Mesendoderm (in vitro differentiated cells): ENCODE measurements around the gene PCBP3.

Source experiments
- DNase-seq: peaks from one replicate; pipeline ENCODE4 v3.0.0; 2013
- H2AK5ac ChIP-seq: 2 replicates; pipeline ENCODE4 v1.6.1; 2013; ENCODE audit warnings: low read length, inconsistent platforms
- H2BK120ac ChIP-seq: 2 replicates; pipeline ENCODE4 v1.6.1; 2013; ENCODE audit warnings: low read depth, mild to moderate bottlenecking, low read length, moderate library complexity, mixed read lengths
- H2BK15ac ChIP-seq: replicated peaks from 2 replicates; pipeline ENCODE4 v1.6.1; 2013; ENCODE audit warnings: low read depth, mild to moderate bottlenecking, moderate library complexity
- H2BK5ac ChIP-seq: 2 replicates; pipeline ENCODE4 v1.6.1; 2013; ENCODE audit warnings: low read length, inconsistent platforms
- H3K18ac ChIP-seq: 2 replicates; pipeline ENCODE4 v1.6.1; 2013; ENCODE audit warnings: mild to moderate bottlenecking, low read length, mixed read lengths
- H3K23ac ChIP-seq: one replicate; pipeline ENCODE4 v1.6.1; 2013; ENCODE audit warnings: low read length
- H3K27ac ChIP-seq: 2 replicates; pipeline ENCODE4 v1.5.1; 2013; ENCODE audit warnings: low read depth, mild to moderate bottlenecking, inconsistent platforms, low read length, moderate library complexity
- H3K27me3 ChIP-seq: 2 replicates; pipeline ENCODE4 v1.6.1; 2013; ENCODE audit warnings: low read length, control low read depth, mild to moderate bottlenecking, inconsistent platforms; ENCODE audit not compliant: insufficient read depth, poor library complexity
- H3K36me3 ChIP-seq: 2 replicates; pipeline ENCODE4 v1.6.1; 2013; ENCODE audit warnings: low read length, inconsistent platforms; ENCODE audit not compliant: control insufficient read depth, insufficient read depth
- H3K4ac ChIP-seq: one replicate; pipeline ENCODE4 v1.6.1; 2013; ENCODE audit warnings: low read depth, mild to moderate bottlenecking, low read length, moderate library complexity
- H3K4me1 ChIP-seq: 2 replicates; pipeline ENCODE4 v1.6.1; 2013; ENCODE audit warnings: low read depth, low read length, inconsistent platforms; ENCODE audit not compliant: control insufficient read depth
- H3K4me2 ChIP-seq: 2 replicates; pipeline ENCODE4 v1.6.1; 2013; ENCODE audit warnings: low read length
- H3K4me3 ChIP-seq: 2 replicates; pipeline ENCODE4 v1.5.1; 2013; ENCODE audit warnings: mild to moderate bottlenecking, low read length
- H3K56ac ChIP-seq: one replicate; pipeline ENCODE4 v1.6.1; 2013; ENCODE audit warnings: low read length
- H3K79me1 ChIP-seq: 2 replicates; pipeline ENCODE4 v1.6.1; 2013; ENCODE audit warnings: low read length, inconsistent platforms
- H3K79me2 ChIP-seq: 2 replicates; pipeline ENCODE4 v1.6.1; 2013; ENCODE audit warnings: mild to moderate bottlenecking, low read length; ENCODE audit not compliant: control insufficient read depth, insufficient read depth
- H3K9ac ChIP-seq: 2 replicates; pipeline ENCODE4 v1.6.1; 2013; ENCODE audit warnings: low read length, inconsistent platforms
- H4K5ac ChIP-seq: one replicate; pipeline ENCODE4 v1.6.1; 2013; ENCODE audit warnings: low read length
- H4K8ac ChIP-seq: one replicate; pipeline ENCODE4 v1.6.1; 2013; ENCODE audit warnings: low read depth, mild to moderate bottlenecking, control low read depth, low read length, moderate library complexity
- WGBS: extraction: QIAGEN DNeasy Blood & Tissue Kit; methylation state at CpG from one replicate; pipeline ENCODE4 v1.1.7; 2013; ENCODE audit warnings: low lambda C conversion rate, missing lambda C conversion rate; ENCODE audit not compliant: insufficient coverage; ENCODE audit errors: extremely low coverage; 5-methylcytosine and 5-hydroxymethylcytosine counted together

PCBP3 gene

GRCh38 chr21:45756029-45756428 is 112.5 kb downstream of the PCBP3 start:
- Histone ChIP-seq H2AK5ac (no peak overlapping the region), H4K8ac (no peak overlapping the region), H2BK5ac (no peak overlapping the region), H2BK15ac (no peak overlapping the region), H3K79me2 (no peaks in the 10 kb centered on the region), H3K27me3 (no peaks in the 10 kb centered on the region), H4K5ac (no peak overlapping the region), H3K4me1 (no peaks in the 10 kb centered on the region), H3K4me3 (no peak overlapping the region), H3K23ac (no peak overlapping the region), H3K9ac (no peak overlapping the region), H3K18ac (no peak overlapping the region), H3K4ac (no peak overlapping the region), H3K4me2 (no peak overlapping the region), H3K79me1 (no peaks in the 10 kb centered on the region), H3K27ac (no peak overlapping the region), H2BK120ac (no peak overlapping the region), H3K36me3 (no peaks in the 10 kb centered on the region), H3K56ac (no peak overlapping the region)
- WGBS = no CpG with 5 or more reads among the region's 1 CpG
- no peak for DNase-seq

- Histone ChIP-seq H3K27ac (no peak overlapping the region), H2BK5ac (no peak overlapping the region), H3K4me3 (no peak overlapping the region), H3K36me3 (no peaks in the 10 kb centered on the region), H3K4ac (no peak overlapping the region), H4K5ac (no peak overlapping the region), H3K9ac (no peak overlapping the region), H2BK15ac (no peak overlapping the region), H3K4me1 (no peaks in the 10 kb centered on the region), H2BK120ac (no peak overlapping the region), H4K8ac (no peak overlapping the region), H3K4me2 (no peak overlapping the region), H3K18ac (no peak overlapping the region), H3K79me1 (no peaks in the 10 kb centered on the region), H3K56ac (no peak overlapping the region), H3K27me3 (no peaks in the 10 kb centered on the region), H3K23ac (no peak overlapping the region), H2AK5ac (no peak overlapping the region), H3K79me2 (no peaks in the 10 kb centered on the region)
- WGBS = no CpG with 5 or more reads among the region's 2 CpGs
- no peak for DNase-seq
Measured at GRCh38 chr21:45756669-45757068, 113.1 kb downstream of the PCBP3 start.

GRCh38 chr21:45761704-45762103 is 118.2 kb downstream of the PCBP3 start:
- Histone ChIP-seq H2AK5ac (no peak overlapping the region), H3K79me1 (no peaks in the 10 kb centered on the region), H3K18ac (no peak overlapping the region), H3K23ac (no peak overlapping the region), H2BK5ac (no peak overlapping the region), H3K9ac (no peak overlapping the region), H3K79me2 (no peaks in the 10 kb centered on the region), H3K4me1 (no peaks in the 10 kb centered on the region), H3K4me2 (no peak overlapping the region), H2BK120ac (no peak overlapping the region), H3K36me3 (no peaks in the 10 kb centered on the region), H3K27me3 (no peaks in the 10 kb centered on the region), H3K4me3 (no peak overlapping the region), H4K5ac (no peak overlapping the region), H4K8ac (no peak overlapping the region), H3K56ac (no peak overlapping the region), H2BK15ac (no peak overlapping the region), H3K4ac (no peak overlapping the region), H3K27ac (no peak overlapping the region)
- DNase-seq = no peak
- WGBS = no CpG with 5 or more reads among the region's 11 CpGs

- Histone ChIP-seq H3K27ac (no peak overlapping the region), H2AK5ac (no peak overlapping the region), H3K36me3 (no peaks in the 10 kb centered on the region), H3K9ac (no peak overlapping the region), H2BK120ac (no peak overlapping the region), H3K23ac (no peak overlapping the region), H3K79me1 (no peaks in the 10 kb centered on the region), H4K8ac (no peak overlapping the region), H2BK15ac (no peak overlapping the region), H3K4ac (no peak overlapping the region), H3K79me2 (no peaks in the 10 kb centered on the region), H3K18ac (no peak overlapping the region), H3K56ac (no peak overlapping the region), H3K4me2 (no peak overlapping the region), H2BK5ac (no peak overlapping the region), H4K5ac (no peak overlapping the region), H3K27me3 (no peaks in the 10 kb centered on the region), H3K4me3 (no peak overlapping the region), H3K4me1 (no peaks in the 10 kb centered on the region)
- no CpG with 5 or more reads among the region's 19 CpGs for WGBS
- no peak for DNase-seq
Measured at GRCh38 chr21:45763074-45763473, 119.5 kb downstream of the PCBP3 start.

- no peak overlapping the region for H3K23ac ChIP-seq
- no peaks in the 10 kb centered on the region for H3K36me3 ChIP-seq
- H3K27me3 ChIP-seq = no peaks in the 10 kb centered on the region
- no peak overlapping the region for H4K5ac ChIP-seq
- no peak overlapping the region for H4K8ac ChIP-seq
- no peak overlapping the region for H2BK5ac ChIP-seq
- WGBS = no CpG with 5 or more reads among the region's 20 CpGs
- no peak overlapping the region for H2AK5ac ChIP-seq
- no peaks in the 10 kb centered on the region for H3K79me2 ChIP-seq
- H3K56ac ChIP-seq = no peak overlapping the region
- H2BK15ac ChIP-seq = no peak overlapping the region
- H2BK120ac ChIP-seq = no peak overlapping the region
- H3K18ac ChIP-seq = no peak overlapping the region
- no peaks in the 10 kb centered on the region for H3K79me1 ChIP-seq
- H3K4me1 ChIP-seq = no peaks in the 10 kb centered on the region
- no peak for DNase-seq
- no peak overlapping the region for H3K4me2 ChIP-seq
- no peak overlapping the region for H3K9ac ChIP-seq
- no peak overlapping the region for H3K27ac ChIP-seq
- no peak overlapping the region for H3K4ac ChIP-seq
- H3K4me3 ChIP-seq = no peak overlapping the region
Measured at GRCh38 chr21:45763506-45763905, 120.0 kb downstream of the PCBP3 start.

GRCh38 chr21:45764792-45765191 is 121.3 kb downstream of the PCBP3 start:
- H3K23ac ChIP-seq = no peak overlapping the region
- no peak overlapping the region for H3K56ac ChIP-seq
- no CpG with 5 or more reads among the region's 9 CpGs for WGBS
- no peak overlapping the region for H3K27ac ChIP-seq
- H3K36me3 ChIP-seq = no peaks in the 10 kb centered on the region
- no peaks in the 10 kb centered on the region for H3K4me1 ChIP-seq
- no peaks in the 10 kb centered on the region for H3K79me2 ChIP-seq
- no peak overlapping the region for H3K4ac ChIP-seq
- no peak overlapping the region for H2BK5ac ChIP-seq
- no peak for DNase-seq
- no peaks in the 10 kb centered on the region for H3K27me3 ChIP-seq
- H3K79me1 ChIP-seq = no peaks in the 10 kb centered on the region
- no peak overlapping the region for H4K8ac ChIP-seq
- H3K9ac ChIP-seq = no peak overlapping the region
- H3K4me2 ChIP-seq = no peak overlapping the region
- H2BK120ac ChIP-seq = no peak overlapping the region
- no peak overlapping the region for H3K4me3 ChIP-seq
- H4K5ac ChIP-seq = no peak overlapping the region
- no peak overlapping the region for H2AK5ac ChIP-seq
- H2BK15ac ChIP-seq = no peak overlapping the region
- no peak overlapping the region for H3K18ac ChIP-seq
